ENCODE results near the gene HDAC9. TPM values are rescaled to one million over a fixed set of nuclear protein-coding genes. Genes with fewer than 3 reads are reported as not detected.

Gene HDAC9
- total RNA-seq, 1 experiment from 2014 or later: 17.1 TPM

- Histone ChIP-seq H3K4me3 (ENCODE audit: low read depth in 2 of 2, low read length in 2 of 2) (no peak overlapping the region), H3K9me3 (ENCODE audit: control insufficient read depth, insufficient read depth, low read depth, low read length) (no peaks in the 10 kb centered on the region), H3K36me3 (ENCODE audit: control insufficient read depth, insufficient read depth, low read length) (no peaks in the 10 kb centered on the region), H3K27ac (ENCODE audit: low read length) (no peak overlapping the region), H3K4me1 (ENCODE audit: control insufficient read depth, insufficient read depth, low read length) (no peaks in the 10 kb centered on the region), H3K27me3 (ENCODE audit: control insufficient read depth, insufficient read depth, low read length) (no peaks in the 10 kb centered on the region)
- in situ Hi-C loops (cut with HindIII; ENCODE audit: low pct_unique_long_range_greater_than_20kb, low sequenced_read_pairs): no loop called here
- ChIA-PET POLR2A (no interaction called here), CTCF (no interaction called here)
- no TSS peak for BruUV-seq (replicated peaks)
- ATAC-seq (no peak), DNase-seq (ENCODE audit: low read depth, low spot score) (no peak)
- no peak for TF ChIP-seq TCF7L2 (IDR thresholded peaks at IDR 0.05; ENCODE audit: low read depth, low read length)
- TF ChIP-seq SIN3A (IDR thresholded peaks at IDR 0.05; ENCODE audit: borderline replicate concordance, insufficient read depth, low read depth, low read length): no peak
- TF ChIP-seq REST (IDR thresholded peaks at IDR 0.05; ENCODE audit: insufficient read depth in 1 of 2, low read depth in 2 of 2, low read length in 1 of 2): no peak
- no peak for TF ChIP-seq CTCF (IDR thresholded peaks at IDR 0.05)
- TF ChIP-seq POLR2AphosphoS5 (IDR thresholded peaks at IDR 0.05; ENCODE audit: low read depth, low read length): no peak
- intact Hi-C loops (cut with micrococcal nuclease; ENCODE audit: unreplicated experiment): no loop called here
Measured at GRCh38 chr7:18472161-18472483, 23.4 kb upstream of the HDAC9 start.

- H3K27me3 ChIP-seq (ENCODE audit: control insufficient read depth, insufficient read depth, low read length): no peaks in the 10 kb centered on the region
- in situ Hi-C loops (cut with HindIII; ENCODE audit: low pct_unique_long_range_greater_than_20kb, low sequenced_read_pairs): no loop called here
- H3K36me3 ChIP-seq (ENCODE audit: control insufficient read depth, insufficient read depth, low read length): no peaks in the 10 kb centered on the region
- intact Hi-C loops (cut with micrococcal nuclease; ENCODE audit: unreplicated experiment): no loop called here
- TF ChIP-seq SIN3A (IDR thresholded peaks at IDR 0.05; ENCODE audit: borderline replicate concordance, insufficient read depth, low read depth, low read length): no peak
- TF ChIP-seq TCF7L2 (IDR thresholded peaks at IDR 0.05; ENCODE audit: low read depth, low read length): no peak
- no peak for TF ChIP-seq CTCF (IDR thresholded peaks at IDR 0.05)
- TF ChIP-seq REST (IDR thresholded peaks at IDR 0.05; ENCODE audit: insufficient read depth in 1 of 2, low read depth in 2 of 2, low read length in 1 of 2): no peak
- TF ChIP-seq POLR2AphosphoS5 (IDR thresholded peaks at IDR 0.05; ENCODE audit: low read depth, low read length): no peak
- no peaks in the 10 kb centered on the region for H3K4me1 ChIP-seq (ENCODE audit: control insufficient read depth, insufficient read depth, low read length)
- no TSS peak for BruUV-seq (replicated peaks)
- H3K4me3 ChIP-seq (ENCODE audit: low read depth in 2 of 2, low read length in 2 of 2): no peak overlapping the region
- ATAC-seq (no peak), DNase-seq (ENCODE audit: low read depth, low spot score) (no peak)
- CTCF ChIA-PET: no interaction called here
- H3K9me3 ChIP-seq (ENCODE audit: control insufficient read depth, insufficient read depth, low read depth, low read length): no peaks in the 10 kb centered on the region
- no peak overlapping the region for H3K27ac ChIP-seq (ENCODE audit: low read length)
- POLR2A ChIA-PET: no interaction called here
Measured at GRCh38 chr7:18473119-18473518, 22.4 kb upstream of the HDAC9 start.
